GM20000 (cell line): ENCODE results near the gene HMCN2.

ENCODE experiments used
- DNase-seq: peaks from one replicate; pipeline ENCODE4 v3.0.0; 2012; ENCODE audit warnings: low spot score
- CTCF ChIP-seq: IDR thresholded peaks from 2 replicates; pipeline ENCODE4 v1.5.1; 2012; ENCODE audit warnings: mild to moderate bottlenecking, control low read depth; ENCODE audit errors: extremely low read depth, missing control alignments

Gene HMCN2

GRCh38 chr9:130383350-130383715 is 117.8 kb downstream of the HMCN2 start:
- no peak for DNase-seq
- TF ChIP-seq CTCF, result no peak

- no peak for DNase-seq
- TF ChIP-seq CTCF, result no peak
Observed at GRCh38 chr9:130383979-130384676, 118.6 kb downstream of the HMCN2 start.

GRCh38 chr9:130385257-130385656 is 119.7 kb downstream of the HMCN2 start:
- TF ChIP-seq CTCF, result no peak
- no peak for DNase-seq

GRCh38 chr9:130387398-130387797 is 121.8 kb downstream of the HMCN2 start:
- no peak for DNase-seq
- TF ChIP-seq CTCF, result no peak

- no peak for TF ChIP-seq CTCF
- DNase-seq, result no peak
Observed at GRCh38 chr9:130387905-130388304, 122.3 kb downstream of the HMCN2 start.

- TF ChIP-seq CTCF, result no peak
- no peak for DNase-seq
Observed at GRCh38 chr9:130390390-130390789, 124.8 kb downstream of the HMCN2 start.

- no peak for TF ChIP-seq CTCF
Observed at GRCh38 chr9:130390986-130391385, 125.4 kb downstream of the HMCN2 start.

More at GRCh38 chr9:130390986-130391385, 125.4 kb downstream of the HMCN2 start:
- no peak for DNase-seq
